Testis (tissue), 2 donors: Measurements from ENCODE around the gene C22orf39.

Experiments
- POLR2A ChIP-seq: fragments of 450-650 bp; IDR thresholded peaks from one replicate; pipeline ENCODE4 v1.6.1; 2017; ENCODE audit warnings: antibody characterized with exemption, mild to moderate bottlenecking, moderate library complexity
- TF ChIP-seq, protein P1 (sequence below), 3 experiments: fragments of 450-650 bp in 2 of 3; fragments of 200-600 bp in 1 of 3; sonication (generic) in 1 of 3; IDR thresholded peaks; one replicate each; pipeline ENCODE4 v1.5.1; 2016 to 2019; ENCODE audit warnings: antibody characterized with exemption in 3 of 3, mild to moderate bottlenecking in 2 of 3, moderate library complexity in 1 of 3

DNA sequence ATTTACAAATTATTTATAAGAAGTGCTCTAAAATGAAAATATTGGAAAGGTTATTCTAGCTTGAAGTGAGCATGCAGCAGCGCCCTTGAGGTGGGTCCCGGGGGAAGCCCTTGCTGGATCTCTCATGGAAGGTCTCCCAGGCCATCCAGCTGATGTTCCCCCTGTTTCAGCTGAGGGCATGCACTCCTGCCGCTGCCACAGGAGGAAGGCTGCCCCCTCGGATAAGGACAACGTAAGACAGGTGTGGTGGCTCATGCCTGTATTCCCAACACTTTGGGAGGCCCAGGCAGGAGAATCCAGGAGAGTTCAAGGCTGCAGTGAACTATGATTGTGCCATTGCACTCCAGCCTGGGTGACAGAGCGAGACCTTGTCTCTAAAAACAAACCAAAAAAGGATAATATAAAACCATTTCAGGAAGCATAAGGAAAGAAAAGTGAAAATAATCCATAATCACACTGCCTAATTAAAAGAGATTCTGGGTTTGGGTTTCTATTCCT lies 47.2 kb upstream of the C22orf39 start:
- TF ChIP-seq, protein P1, sequence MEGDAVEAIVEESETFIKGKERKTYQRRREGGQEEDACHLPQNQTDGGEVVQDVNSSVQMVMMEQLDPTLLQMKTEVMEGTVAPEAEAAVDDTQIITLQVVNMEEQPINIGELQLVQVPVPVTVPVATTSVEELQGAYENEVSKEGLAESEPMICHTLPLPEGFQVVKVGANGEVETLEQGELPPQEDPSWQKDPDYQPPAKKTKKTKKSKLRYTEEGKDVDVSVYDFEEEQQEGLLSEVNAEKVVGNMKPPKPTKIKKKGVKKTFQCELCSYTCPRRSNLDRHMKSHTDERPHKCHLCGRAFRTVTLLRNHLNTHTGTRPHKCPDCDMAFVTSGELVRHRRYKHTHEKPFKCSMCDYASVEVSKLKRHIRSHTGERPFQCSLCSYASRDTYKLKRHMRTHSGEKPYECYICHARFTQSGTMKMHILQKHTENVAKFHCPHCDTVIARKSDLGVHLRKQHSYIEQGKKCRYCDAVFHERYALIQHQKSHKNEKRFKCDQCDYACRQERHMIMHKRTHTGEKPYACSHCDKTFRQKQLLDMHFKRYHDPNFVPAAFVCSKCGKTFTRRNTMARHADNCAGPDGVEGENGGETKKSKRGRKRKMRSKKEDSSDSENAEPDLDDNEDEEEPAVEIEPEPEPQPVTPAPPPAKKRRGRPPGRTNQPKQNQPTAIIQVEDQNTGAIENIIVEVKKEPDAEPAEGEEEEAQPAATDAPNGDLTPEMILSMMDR (IDR thresholded peaks at IDR 0.05), result no peak
- no peak for TF ChIP-seq POLR2A
